ENCODE measurements around the gene CALHM3.
"Not testable (repeated sequence)": the region's sequence is repeated elsewhere in the genome, so short reads cannot be mapped to it uniquely, and the experiment has no call there.

CALHM3 gene

DNA sequence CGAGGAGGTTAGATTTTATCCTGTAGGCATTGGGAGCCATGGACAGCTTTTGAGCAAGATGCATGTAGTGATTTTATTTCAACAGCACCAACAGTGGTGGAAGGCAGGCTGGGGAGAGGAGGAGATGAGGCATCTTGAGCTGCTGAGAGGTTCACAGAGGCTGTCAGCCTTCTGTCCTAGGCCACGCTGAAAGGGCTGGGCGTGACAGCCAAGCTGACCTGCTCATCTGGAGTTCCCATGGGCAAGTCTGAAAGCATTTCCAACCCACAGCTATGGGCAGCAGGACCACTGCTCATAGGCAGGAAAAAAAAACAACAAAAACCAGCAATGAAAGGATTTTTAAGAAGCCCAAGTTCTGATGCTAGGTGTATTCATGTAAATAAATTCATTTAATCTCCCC is 22.1 kb upstream of the CALHM3 start:
- no peak for DNase-seq

DNA sequence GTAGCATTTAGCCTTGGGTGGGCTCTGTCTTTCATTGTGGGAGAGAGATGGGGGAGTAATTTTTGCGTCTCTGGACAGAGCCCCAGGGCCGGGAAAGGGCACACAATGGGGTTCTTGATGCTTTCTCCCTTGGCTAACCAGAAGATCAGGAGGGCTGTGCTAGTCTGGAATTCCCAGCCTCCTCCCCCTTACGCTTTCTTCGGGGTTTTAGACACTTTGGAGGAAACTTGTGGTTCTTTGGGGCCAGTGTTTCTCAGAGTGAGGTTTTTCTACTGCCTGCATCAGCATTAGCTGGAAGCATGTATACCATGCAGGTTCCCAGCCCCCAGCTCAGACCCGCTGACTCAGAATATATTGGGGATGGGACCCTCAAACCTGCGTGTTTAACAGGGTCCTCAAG is 21.4 kb upstream of the CALHM3 start:
- DNase-seq = no peak

DNA sequence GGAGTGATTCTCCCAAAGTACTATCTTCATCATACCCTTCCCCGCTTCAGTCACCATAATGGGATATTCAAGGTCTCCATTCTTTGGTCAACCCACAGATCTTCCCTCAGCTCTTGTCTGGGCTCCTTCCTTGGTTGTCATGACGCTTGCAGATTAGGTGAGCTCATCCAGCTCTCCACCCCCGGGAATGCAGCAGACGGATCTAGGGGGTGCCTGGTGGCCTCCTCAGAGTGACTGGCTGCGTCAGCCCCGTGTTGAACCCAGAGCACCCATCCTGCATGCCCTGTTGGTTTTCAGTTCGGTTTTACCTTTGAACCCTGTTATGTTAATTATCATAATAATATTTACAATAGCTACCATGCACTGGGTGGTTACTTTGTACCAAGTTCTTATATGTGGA is 20.8 kb upstream of the CALHM3 start:
- DNase-seq = no peak

DNA sequence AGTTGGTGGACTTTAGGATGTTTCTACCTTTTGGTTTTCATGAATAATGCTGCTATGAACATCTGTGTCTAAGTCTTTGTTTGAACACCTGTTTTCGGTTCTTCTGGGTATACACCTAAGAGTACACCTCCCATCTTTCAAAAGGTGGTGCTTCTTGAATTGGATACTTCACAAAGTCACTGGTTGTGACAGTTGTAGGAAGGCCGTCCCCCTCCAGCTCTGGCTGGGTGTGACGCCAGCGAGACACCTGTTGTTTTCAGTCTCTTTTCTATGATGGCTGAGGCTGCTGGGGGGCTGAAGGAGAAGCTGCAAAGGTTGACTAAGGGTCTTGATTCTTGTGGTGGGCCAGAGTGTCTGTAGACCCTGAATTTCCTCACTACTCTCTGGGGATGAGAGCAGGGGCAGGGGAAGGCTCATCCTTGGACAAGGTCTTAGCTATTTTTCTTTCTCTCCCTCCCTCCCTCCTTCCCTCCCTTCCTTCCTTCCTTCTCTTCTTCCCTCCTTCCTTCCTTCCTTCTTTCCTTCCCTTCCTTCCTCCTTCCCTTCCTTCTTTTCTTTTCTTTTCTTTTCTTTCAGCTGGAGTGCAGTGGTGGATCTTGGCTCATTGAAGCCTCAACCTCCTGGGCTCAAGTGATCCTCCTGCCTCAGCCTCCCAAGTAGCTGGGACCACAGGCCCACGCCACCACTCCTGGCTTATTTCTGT is 20.0 kb upstream of the CALHM3 start:
- no peak for DNase-seq

DNA sequence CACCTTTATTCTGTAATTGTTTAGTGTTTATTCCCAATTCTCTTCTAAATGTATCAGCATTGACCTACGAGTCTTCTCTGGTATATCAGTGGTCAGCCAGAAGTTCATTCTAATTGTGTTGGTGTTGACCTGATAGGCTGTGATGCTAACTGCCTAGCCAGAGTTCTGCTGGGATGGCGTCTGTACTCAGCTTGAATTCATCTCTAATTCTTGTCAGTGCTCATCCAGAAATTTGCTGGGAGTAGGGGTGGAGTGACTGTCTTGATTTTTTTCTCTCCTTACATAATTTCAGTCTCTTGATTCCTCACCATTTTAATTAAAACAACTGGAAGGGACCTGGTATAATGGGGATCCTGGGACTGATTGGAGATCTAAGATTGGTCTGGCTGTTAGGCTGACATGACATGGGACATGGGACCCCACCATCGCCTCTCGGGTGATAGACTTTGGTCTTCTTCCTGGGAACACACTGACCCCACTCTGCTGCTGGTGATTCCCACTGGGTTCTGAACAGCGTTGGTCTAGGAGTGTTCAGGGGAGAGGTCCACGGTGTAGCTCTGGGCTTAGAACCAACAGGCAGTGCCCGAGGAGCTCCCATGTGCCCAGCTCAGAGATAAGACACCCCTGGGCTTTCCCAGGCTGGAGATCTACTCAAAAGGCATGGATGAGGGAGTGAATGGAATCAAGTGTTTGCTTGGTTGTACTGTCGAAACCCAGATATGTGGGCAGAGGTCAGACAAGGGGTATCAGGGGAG is 18.3 kb upstream of the CALHM3 start:
- no peak for DNase-seq

DNA sequence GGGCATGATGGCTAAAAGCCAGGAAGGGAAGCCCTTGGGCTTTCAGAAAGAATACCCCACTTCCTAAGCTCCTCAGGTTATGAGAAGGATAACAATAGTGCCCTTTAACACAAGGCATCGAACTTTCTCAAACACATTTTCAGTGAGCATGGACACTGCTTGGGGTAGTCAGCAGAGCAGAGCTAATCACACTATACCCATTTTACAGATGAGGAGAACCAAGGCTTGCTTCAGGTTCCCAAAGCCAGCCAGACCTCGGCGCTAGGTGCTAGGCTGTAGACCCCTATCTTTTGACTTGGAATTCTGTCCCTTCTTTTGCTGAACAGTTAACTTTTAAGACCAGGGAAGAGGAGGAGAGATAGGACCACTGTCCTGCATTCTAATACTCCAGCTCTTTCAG is 16.3 kb upstream of the CALHM3 start:
- no peak for DNase-seq

DNA sequence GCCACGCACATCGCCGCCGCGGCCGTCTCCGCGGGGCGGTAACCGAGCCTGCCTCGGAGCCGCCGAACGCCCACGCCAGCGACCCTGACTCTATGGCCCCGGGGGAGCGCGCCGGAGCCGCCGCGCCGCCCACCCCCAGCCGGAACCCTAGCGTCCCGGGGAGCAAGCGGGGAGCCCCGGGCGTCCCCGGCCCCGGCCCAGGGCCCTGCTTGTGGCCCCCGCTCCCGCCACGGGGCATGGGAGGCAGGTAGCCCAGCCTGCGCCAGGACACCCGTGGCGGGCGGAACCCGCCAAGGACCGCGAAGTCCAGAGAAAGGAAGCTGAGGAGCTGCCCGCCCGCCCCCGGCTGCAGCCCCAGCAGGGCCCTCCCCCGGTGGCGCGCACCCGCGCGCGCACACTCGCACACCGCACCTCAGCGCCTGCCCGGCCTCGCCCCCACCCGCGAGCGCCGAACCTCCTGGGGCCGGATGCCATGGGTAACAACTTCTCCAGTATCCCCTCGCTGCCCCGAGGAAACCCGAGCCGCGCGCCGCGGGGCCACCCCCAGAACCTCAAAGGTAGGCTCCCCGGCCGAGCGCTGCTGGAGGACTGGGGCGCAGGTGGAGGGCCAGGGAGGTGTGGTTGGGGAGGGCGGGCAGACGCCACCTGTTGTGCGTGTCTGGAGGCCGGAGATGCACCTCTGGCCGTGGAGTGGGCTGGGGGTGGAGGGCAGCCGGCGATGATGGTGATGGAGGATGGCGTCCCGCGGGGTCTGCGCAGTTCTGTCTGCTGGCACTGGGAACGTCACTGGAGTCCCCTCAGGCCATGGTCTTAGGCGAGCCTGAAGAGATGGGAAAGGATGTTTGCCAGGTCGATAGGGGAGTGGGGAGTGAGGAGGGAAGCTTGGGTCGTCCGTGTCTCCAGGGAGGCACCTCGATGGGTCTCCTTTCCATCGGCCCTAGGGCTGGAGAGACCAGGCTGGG is 15.2 kb upstream of the CALHM3 start:
- DNase-seq = peak; percentile 9 to 21

DNA sequence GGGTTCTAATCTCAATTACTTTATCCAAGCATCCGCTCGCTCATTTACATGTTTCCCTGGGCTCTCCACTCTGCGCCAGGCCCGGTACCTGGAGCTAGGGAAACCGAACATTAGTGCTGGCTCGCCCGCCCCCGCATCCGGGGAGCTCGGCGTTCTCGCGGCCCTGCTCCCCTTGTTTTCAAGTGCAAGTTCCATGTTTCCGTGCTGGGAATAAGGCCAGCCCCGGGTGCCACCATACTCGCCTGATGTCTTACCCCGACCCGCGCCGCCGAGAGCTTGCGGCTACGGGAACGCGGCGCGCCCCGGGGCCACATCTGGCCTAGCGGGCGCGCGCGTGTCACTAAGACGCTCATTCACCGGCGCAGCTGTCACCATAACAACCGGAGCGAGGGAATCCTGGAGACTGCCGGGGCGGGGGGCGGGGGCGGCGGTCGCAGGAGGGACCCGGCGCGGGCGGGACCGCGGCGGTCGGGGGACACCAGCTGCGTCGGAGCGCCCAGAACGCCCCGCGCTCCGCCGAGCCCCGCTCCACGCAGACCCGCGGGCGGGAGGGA is 14.4 kb upstream of the CALHM3 start, which contains the start of gene NEURL1:
TSS of gene NEURL1 (plus strand) at position 344 of the 554 bp plus-strand sequence. CDS start 683 bp downstream, outside the sequence.
- peak; percentile 7 to 23 for DNase-seq

DNA sequence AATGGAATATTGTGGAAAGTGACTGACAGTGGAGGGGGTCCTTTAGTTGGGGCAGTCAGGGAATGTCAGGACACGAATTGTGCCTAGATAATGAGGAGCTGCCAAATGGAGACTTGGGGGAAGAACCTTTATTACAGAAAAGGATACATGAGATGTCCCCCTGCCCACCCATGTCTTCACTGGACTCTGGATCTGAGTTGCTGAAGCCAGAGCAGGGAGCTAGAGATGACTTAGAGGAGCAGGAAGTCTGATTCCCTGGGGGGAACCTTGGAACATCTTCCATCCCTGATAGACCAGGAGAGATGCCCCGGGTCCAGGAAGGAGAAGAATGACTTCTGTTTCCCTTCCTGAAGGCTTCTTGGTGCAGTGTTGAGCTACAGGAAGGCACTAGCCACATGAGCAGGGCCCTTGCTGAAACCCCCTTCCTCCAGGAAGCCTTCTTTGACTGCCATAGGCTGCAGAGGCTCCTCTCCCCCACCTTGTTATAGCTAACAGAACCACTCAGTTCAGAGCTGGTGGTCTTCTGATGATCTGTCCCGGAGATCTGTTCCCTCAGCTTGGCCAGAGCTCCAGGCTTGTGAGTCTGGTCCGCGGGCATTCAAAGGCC is 13.7 kb upstream of the CALHM3 start:
- DNase-seq = no peak

DNA sequence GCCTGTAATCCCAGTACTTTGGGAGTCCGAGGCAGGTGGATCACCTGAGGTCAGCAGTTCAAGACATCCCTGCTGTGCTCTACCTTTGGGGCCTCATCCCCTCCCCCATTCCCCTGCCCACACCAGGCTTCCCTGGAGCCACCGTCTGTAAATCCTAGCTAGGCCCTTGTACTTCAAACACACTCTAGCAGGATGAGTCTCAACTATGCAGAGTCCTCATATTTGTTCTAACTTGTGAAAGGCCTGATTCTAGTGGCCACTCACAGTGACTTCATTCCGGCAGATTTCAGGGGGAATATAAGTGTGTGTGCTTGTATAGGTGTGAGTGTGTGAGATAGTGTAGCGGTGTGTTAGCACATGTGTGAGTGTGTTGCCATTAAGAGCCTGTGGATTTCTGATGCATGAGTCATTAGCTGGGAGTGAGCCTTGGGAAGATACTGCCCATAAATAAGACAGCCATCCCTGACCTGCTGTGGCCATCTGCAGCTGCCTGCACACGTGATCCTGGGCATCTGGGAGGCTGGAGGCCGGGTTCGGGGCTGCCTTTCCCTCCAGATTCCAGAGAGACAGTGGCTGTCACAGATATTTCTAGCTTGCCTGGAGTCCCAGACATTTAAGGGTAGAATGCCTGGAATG is 12.8 kb upstream of the CALHM3 start:
- DNase-seq = no peak

DNA sequence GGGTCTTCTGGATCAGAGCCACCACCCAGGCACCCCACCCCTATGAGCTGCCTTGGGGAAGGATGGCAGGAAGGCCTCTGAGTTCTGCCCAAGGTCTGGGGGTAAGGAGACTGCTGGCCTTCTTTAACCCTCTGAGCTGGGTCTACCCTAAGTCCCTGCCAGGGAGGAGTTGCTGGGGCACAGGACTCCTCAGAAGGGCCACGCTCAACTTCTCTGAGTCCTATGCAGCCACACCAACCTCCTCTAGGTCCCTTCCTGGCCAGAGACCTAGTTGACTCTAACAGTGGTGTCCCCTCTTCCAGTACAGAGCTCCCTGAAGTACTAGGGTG is 11.9 kb upstream of the CALHM3 start:
- no peak for DNase-seq

DNA sequence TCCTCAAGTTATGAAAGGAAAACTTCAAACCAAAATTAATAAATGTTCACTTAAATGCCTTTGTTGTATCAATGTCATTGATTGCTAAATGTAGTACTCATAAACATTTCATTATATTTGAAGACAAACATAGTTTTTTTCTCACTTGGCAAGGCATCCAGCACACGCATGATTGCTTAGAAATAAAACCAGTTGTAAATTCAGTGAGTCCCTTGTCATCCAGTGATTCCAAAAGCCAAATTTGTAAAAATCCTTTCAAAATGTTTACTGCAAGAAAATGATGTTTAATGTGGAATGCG is 8.3 kb upstream of the CALHM3 start:
- DNase-seq = no peak

DNA sequence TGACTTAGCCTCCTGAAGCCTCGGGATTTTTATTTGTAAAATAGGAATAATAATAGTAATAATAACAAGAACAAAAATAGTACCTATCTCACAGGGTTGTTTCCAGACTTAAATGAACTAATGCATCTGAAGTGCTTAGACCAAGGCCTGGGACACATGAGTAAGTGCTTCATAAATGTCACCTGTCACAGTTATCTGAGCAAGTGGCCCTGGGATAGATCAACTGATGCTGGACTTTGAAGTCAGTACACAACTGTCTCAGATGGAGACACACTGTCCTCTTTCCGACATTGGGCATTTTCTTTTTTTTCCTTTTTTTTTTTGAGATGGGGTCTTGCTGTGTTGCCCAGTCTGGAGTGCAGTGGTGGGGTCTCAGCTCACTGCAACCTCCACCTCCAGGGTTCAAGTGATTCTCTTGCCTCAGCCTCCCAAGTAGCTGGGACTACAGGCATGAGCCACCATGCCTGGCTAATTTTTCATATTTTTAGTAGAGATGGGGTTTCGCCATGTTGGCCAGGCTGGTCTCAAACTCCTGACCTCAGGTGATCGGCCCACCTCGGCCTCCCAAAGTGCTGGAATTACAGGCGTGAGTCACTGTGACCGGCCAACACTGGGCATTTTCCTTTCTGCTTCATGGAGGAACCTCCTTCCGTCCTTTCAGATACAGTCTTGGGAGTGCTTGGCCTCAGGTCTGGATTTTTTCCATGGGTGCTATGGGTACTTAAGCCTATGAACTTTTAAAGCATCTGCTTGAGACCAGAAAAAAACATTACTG is 7.8 kb upstream of the CALHM3 start:
- DNase-seq = not testable (repeated sequence)

DNA sequence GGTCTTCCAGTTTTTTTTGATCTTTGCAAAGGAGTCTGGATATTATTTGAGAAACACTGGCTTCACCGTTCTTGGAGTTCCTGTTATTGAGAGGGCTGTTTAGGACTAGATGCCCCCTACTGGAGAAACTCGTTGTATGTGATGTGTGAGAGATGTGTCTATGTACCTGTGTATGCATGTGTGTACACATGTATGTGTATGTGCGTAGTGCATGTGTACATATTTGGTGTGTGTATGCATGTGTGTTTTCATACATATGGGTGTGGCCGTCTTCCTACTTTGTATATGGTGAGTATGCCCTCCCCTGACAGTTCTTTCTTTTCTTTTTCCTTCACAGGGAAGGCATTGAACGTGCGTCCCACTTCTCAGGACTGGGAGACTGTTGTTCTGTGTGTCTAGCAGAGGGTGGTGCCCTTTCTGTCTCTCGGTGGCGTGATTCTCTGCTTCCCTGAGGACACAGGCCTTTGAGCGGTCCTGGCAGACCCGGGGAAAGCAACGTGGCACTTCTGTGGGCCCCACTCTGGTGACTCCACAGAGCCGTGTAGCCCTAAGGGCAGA is 3.0 kb upstream of the CALHM3 start:
- DNase-seq = peak; percentile 48 to 80

DNA sequence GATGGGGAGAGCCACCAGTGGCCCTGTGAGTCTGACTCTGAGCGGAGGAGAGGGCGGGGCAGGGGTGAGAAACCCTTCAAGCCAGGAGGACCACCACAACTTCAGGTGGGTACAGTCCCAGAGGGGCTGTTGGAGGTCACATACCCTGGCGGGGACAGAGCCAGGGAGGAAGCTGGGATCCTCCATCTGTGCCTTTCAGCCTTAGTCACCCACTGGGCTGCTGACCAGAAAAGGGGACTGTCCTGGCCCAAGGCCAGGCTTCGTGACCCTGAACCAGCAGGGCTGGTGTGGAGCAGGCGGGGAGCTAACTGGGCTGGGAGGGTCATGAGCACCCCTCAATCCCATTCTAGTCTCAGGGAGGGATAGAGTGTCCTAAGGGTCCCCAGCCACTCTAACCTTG is 1.5 kb upstream of the CALHM3 start:
- DNase-seq = no peak

DNA sequence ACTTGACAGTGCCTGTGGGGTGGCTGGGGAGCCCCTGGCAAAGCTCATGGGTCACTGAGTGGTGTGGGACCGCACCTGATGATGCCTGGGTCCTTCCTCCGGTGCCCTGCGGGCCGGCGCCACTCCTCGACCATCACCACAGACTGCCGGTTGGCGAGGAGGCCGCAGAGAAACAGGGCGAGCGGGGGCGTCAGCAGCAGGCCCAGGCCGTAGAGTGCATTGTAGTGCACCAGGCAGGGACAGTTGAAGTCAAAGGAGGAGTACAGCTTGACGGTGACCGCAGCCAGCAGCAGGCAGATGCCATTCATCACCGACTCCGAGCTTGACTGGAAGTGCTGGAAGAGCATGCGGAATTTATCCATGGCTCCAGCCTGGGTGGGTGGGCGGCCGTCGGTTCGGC is 369 bp downstream of the CALHM3 start:
- no peak for DNase-seq

DNA sequence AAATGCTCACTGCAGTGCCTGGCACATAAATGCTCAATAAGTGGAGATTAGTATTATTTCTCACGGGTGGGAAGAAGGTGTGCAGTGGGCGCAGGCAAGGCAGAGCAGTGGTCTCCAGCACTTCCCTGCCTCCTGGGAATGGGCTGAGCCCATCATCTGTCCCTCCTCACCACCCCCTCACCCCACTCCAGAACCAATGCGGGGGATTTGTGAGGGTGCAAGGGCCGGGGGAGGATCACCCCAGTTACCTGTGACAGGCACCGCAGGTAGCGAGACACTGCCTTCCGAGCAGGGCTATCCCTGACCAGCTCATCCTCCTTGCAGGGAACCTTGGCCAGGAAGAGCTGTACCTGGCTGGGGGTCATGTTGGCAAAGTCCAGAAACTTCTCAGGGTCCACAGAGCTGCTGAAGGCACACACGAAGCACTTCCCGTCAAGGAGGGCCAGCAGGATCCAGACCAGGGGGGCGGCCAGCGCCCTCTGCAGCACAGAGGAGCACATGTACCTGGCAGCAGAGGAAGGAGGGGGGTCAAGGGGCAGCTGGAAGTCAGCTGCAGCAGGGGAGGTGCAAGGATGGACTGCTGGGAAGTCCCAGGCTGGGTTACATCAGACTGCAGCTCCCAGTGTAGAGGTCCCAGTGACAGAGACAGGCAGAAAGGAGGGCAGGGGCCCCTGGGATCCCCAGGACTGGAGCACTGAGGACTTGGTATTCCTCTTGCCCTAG is 2.8 kb downstream of the CALHM3 start:
- DNase-seq = peak in 1 of 2 donors; percentile 29

DNA sequence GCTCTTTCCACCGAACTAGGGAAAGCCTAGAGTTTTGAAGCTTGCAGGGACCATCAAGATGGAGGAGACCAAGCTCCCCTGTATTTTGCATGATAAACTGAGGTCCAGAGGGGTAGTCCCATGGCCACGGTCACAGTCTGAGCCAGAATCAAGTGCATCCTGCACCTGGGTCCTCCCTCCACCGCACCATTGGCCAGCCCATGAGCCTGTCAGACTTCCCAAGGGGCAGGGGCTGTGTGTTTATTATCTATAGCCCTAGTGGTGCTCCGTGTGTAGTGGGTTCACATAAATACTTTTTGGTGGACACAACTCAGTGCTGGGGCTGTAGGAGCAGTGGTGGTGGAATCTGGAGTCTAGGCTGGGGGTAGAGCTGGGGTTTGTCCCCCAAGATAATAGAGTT is 3.6 kb downstream of the CALHM3 start:
- no peak for DNase-seq

DNA sequence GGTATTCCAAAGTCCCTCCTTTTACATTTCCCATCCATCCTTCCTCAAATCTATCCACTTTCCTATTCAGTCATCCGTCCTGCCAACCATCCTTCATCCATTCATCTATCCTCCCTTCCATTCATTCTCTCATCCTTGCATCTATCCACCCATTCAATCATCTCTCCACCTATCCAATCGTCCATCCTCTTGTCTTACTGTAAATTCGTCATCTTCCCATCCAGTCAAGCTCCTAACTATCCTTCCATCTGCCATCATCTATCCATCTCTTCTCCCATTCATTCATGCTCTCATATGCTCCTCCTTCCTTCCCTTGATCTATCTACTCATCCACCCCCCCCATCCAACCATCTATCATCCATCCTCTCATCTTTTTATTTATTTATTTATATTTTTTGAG is 5.0 kb downstream of the CALHM3 start:
- no peak for DNase-seq

DNA sequence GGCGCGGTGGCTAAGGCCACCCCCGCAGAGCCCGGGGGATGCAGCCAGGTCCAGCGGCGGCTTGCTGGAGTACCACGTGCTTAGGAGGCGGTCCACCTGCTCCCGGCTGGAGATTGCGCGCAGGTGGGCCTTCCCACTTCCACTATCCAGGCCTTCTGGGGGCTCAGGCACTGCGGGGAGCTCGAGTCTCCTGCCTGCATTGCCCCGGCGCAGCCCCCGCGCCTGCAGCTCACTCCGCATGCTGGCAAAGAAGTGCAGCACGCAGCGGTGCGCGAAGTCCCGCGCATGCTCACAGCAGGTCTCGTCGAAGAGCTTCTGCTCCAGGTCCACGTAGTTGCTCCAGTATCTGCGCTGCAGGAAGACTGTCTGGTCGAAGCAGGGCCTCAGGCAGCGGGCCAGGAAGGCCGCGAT is 5.8 kb downstream of the CALHM3 start:
- no peak for DNase-seq

DNA sequence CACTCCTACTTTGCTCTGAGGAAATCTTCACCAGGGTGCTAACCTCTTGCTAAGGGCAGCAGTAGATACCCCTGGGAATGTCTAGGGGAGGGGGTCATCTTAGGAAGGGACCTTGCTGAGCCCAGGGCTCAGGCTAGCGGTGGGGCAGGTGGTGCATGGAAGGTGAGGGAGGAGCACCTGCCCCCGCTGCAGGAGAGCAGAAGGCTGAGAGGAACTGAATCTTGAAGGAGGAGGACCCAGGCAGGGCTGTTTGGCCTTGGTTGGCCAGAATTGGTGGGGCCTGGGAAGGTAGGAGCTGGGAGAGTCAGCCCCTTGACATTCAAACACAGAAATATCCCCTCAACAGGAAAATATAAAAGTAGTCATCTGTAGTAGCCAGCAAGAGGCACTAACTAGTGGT is 7.0 kb downstream of the CALHM3 start:
- no peak for DNase-seq

All from CD4-positive, alpha-beta T cell treated with Interleukin-1 beta for 1 hour (primary cell).